ENCODE measurements around the gene ANKFN1. TPM values are rescaled to one million over a fixed set of nuclear protein-coding genes. Genes with fewer than 3 reads are reported as not detected.
"Not testable (repeated sequence)": the region's sequence is repeated elsewhere in the genome, so short reads cannot be mapped to it uniquely, and the experiment has no call there.

ANKFN1 gene
- total and polyA plus RNA-seq, 5 experiments from 2014 or later, result not detected

DNA sequence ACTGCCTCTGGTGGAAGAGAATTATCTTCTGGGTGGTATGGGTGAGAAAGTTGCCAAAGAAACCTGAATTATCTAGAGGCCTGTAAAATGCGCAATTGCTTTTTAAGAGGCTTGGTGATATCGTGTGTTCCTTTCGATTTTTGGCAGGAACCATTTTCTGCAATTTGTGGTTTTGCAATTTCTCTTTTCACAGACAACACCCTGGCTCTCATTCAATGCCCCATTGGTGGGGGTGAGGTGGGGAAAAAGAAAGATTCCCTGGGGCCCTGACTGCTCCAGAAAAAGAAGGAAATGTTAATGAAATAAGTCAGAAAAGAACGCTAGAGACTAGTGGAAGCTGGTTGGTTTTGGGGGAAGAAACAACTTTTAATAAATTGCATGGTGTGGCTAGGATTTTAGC is 77.4 kb downstream of the ANKFN1 start:
- no peaks in the 10 kb centered on the region for H3K36me3 Mint-ChIP-seq
- H3K27me3 Mint-ChIP-seq, result peaks cover 0 to 3% (median 2%) of the 10 kb centered on the region in 5 donors
- POLR2A ChIA-PET, result no interaction called here
- H3K9me3 Mint-ChIP-seq, result peaks cover 0 to 9% (median 0%) of the 10 kb centered on the region in 9 donors
- H3K27ac Mint-ChIP-seq, result no peak overlapping the region
- no peaks in the 10 kb centered on the region for H3K4me1 Mint-ChIP-seq
- no peak overlapping the region for H3K4me3 Mint-ChIP-seq
- DNase-seq (no peak), ATAC-seq (no peak)

DNA sequence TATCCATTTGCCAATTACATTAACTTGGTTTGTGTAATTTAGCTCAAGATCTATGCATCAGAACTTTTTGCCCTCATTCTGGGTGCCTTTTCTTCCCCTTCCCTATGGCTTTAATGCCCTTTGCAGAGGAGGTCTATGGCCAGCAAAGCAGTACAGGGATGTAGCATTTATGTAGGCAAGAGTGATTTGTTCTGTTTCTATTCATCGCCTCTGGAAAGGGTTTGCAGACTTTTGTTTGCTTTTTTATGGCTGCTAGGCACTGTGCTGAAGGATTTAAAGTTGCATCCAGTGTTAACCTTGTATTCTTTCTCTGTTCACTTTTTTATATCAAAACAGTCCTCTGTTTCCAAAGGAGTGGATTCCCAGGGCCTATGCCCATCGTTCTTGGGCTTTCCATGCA is 78.0 kb downstream of the ANKFN1 start:
- H3K9me3 Mint-ChIP-seq, result peaks cover 0 to 9% (median 0%) of the 10 kb centered on the region in 9 donors
- no peak overlapping the region for H3K27ac Mint-ChIP-seq
- no peaks in the 10 kb centered on the region for H3K4me1 Mint-ChIP-seq
- no peak for ATAC-seq
- H3K36me3 Mint-ChIP-seq, result no peaks in the 10 kb centered on the region
- DNase-seq, result no peak
- POLR2A ChIA-PET, result no interaction called here
- no peak overlapping the region for H3K4me3 Mint-ChIP-seq
- H3K27me3 Mint-ChIP-seq, result peaks cover 0 to 8% (median 4%) of the 10 kb centered on the region in 5 donors

DNA sequence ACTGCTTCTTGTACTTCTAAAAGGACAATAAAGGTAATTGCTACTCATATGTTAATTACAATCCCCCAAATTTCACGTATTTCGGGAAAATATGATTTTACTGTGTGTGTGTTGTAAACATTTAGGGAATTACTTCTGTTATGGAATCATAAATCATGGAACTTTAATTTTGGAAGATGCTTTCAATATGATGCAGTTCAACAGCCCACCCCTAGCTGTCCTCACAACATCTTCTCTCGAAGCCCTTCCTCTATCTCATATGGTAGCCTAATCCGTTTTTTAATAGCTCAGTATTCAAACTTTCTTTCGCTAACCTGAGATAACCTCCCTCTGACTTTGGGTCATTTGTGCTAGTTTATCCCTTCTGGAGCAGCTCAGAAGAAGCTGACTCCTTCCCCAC is 78.4 kb downstream of the ANKFN1 start:
- H3K4me3 Mint-ChIP-seq, result no peak overlapping the region
- H3K27me3 Mint-ChIP-seq, result peaks cover 0 to 9% (median 6%) of the 10 kb centered on the region in 5 donors
- H3K4me1 Mint-ChIP-seq, result no peaks in the 10 kb centered on the region
- no peak overlapping the region for H3K27ac Mint-ChIP-seq
- DNase-seq (no peak), ATAC-seq (no peak)
- POLR2A ChIA-PET, result no interaction called here
- H3K9me3 Mint-ChIP-seq, result peaks cover 0 to 9% (median 0%) of the 10 kb centered on the region in 9 donors
- peaks cover 0 to 2% (median 0%) of the 10 kb centered on the region in 3 donors for H3K36me3 Mint-ChIP-seq

DNA sequence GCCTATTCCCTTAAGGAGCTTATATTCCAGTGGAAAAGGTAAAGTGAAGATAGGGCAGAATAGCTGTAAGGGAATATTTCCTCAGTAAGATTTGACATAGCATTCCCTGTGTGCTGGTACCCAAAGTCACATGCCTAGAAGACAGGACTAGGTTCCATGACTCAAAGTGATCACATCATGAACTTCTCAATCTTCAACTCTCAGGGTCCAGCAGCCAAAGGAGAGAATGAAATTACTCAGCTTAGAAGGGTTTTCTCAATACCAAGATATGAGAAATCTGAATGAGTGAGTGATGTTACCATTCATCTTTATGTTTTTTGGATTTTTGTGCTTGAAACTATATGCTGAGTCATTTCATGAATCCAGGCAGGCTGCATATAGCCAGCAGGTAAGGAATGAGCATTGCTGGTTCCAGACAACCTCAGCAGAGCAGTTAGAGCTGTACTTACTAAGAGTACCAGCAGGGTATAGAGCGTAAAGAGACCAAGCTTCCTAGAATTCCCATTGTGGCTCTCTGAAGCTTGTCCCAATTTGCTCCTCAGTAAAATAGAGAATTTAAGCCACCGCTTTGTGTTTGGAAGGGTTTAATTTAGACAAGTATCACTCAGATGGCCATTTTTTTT is 91.1 kb downstream of the ANKFN1 start:
- no peak for DNase-seq
- Mint-ChIP-seq H3K9me3 (no peaks in the 10 kb centered on the region), H3K36me3 (no peaks in the 10 kb centered on the region), H3K4me3 (no peak overlapping the region), H3K4me1 (no peaks in the 10 kb centered on the region), H3K27me3 (peaks cover 6 to 21% (median 6%) of the 10 kb centered on the region in 5 donors), H3K27ac (no peak overlapping the region)
- no peak for ATAC-seq
- POLR2A ChIA-PET, result no interaction called here

DNA sequence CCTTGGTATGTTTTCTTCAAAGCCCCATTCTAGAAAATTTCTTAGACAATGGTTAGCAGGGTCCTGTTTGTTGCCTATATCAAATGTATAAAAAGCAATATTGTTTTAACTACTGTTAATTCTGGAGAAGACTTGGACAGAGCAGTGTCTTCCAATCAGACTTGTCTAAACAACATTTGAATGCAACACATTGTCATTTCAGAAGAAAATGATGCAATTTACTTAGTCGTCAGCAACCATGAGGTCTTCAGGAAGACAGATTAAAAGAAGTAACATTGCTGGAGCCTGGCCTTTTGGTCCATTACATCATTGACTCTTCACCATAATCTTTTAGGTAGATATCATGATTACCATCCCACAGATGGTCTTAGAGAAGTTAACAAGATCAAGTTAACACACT is 94.5 kb downstream of the ANKFN1 start:
- no peak for DNase-seq
- no peak overlapping the region for H3K4me3 Mint-ChIP-seq
- no peaks in the 10 kb centered on the region for H3K36me3 Mint-ChIP-seq
- H3K27ac Mint-ChIP-seq, result no peak overlapping the region
- no peak for ATAC-seq
- H3K27me3 Mint-ChIP-seq, result peaks cover 4 to 19% (median 6%) of the 10 kb centered on the region in 5 donors
- POLR2A ChIA-PET, result no interaction called here
- no peaks in the 10 kb centered on the region for H3K9me3 Mint-ChIP-seq
- no peaks in the 10 kb centered on the region for H3K4me1 Mint-ChIP-seq

DNA sequence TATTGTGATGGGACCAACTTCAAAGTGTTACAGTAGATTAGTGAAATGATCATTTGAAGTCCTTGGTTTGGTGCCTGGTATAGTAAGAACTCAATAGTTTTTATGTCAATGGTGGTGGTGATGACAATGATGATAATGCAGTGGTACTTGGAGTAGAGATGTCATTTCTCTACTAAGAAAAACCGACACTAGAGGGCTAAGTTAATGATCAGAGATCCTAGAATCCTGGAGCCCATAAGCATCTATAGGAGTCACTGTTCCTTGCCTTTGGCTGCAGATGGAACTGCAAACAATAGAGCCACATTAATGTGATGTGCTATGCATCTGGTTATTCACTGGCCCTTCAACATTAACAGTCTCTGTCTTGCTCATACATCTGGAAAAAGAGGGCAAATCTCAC is 103.8 kb downstream of the ANKFN1 start:
- Mint-ChIP-seq H3K4me3 (no peak overlapping the region), H3K9me3 (no peaks in the 10 kb centered on the region), H3K27ac (no peak overlapping the region), H3K27me3 (peaks cover 0 to 4% (median 0%) of the 10 kb centered on the region in 5 donors), H3K4me1 (no peaks in the 10 kb centered on the region), H3K36me3 (no peaks in the 10 kb centered on the region)
- ATAC-seq (no peak), DNase-seq (no peak)
- POLR2A ChIA-PET, result no interaction called here

DNA sequence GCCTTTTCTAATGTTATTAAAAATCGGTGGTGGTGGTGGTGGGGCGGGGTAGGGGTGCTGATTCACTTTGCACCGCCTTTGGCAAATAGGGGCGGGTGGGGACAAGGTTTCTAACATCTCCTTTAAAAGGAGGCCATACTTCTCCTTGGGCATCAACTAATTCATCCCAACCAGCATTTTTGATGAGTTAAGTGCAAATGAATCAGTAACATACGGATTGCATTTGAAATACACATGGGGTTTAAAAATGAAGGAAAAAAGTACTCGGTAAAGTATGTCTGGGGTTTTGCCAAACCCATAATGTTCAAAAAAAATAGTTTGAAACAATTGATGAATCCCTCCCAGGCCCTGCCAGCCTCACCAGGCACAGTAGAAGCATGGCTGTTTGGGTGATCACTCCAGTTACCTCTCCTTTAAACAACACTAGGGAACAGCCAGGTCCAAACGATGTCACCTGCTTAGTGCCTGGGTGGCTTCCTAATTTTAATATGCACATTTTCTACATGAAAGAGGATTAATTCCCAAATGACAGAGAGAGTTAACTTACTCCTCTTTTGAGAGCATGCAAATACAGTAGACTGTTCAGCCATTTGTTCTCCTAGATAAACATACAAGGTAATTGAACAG is 107.2 kb downstream of the ANKFN1 start:
- H3K27ac Mint-ChIP-seq, result no peak overlapping the region
- POLR2A ChIA-PET, result no interaction called here
- no peaks in the 10 kb centered on the region for H3K9me3 Mint-ChIP-seq
- H3K36me3 Mint-ChIP-seq, result no peaks in the 10 kb centered on the region
- peaks cover 0 to 9% (median 2%) of the 10 kb centered on the region in 5 donors for H3K27me3 Mint-ChIP-seq
- no peak overlapping the region for H3K4me3 Mint-ChIP-seq
- DNase-seq (no peak), ATAC-seq (no peak)
- H3K4me1 Mint-ChIP-seq, result no peaks in the 10 kb centered on the region

DNA sequence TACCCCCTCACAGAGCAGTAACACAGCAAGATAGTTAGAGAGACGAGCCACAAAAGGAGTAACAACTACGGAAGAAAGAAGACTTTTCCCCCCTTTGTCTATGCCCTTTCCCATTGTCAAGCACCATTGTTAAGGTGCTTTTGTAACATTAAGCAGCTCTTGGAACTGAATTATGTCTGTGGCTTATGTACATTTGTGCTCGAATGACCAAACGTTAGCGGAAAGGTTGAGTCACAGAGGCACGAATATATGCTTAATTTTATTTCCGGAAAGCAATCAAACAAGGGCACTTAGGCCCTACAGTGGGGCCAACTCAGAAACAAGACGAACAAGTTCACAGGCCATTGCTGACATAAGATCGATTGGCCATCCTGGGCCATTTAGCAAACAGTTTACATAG is 109.5 kb downstream of the ANKFN1 start:
- Mint-ChIP-seq H3K9me3 (peaks cover 0 to 3% (median 0%) of the 10 kb centered on the region in 9 donors), H3K4me3 (no peak overlapping the region), H3K36me3 (no peaks in the 10 kb centered on the region), H3K27ac (no peak overlapping the region), H3K4me1 (no peaks in the 10 kb centered on the region), H3K27me3 (peaks cover 0 to 9% (median 2%) of the 10 kb centered on the region in 5 donors)
- ATAC-seq, result no peak
- DNase-seq, result no peak
- POLR2A ChIA-PET, result no interaction called here

DNA sequence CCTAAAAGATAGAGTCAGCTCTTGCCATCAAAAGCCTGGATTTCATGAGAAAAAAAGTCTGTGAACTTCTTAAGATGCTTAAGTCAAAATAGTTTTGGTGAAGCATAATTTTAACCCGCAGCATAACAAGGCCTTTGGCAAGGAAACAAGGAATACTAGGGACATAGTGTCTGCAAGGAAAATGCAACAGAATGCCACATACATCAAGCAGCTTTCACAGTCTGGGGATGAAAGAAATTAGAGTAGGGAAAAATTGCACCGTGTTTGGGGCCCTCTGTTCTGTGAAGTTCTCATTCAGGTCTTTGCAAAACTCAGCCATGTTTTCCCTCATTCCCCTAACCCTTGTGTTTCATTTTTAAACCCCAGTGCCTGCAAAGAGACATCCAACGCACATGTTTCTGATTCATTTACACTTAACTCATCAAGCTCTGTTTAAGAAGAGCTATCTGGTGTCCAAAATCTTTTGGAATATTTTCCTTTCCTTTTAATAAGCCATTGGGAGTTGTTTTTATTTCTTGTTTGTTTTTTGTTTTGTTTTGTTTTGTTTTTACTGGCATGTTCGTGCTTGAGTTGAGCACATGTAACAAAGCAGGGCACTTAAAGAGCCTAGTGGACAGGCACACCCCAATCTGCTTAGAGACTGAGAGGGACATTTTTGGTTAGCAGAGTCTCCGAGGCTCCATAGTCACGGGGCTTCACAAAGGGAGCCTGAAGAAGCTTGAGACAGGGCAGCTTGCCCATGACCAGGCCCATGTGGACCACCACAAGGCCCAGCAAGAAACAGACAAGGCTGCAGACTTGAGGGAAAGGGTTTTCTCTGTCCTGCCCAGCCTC is 116.5 kb downstream of the ANKFN1 start:
- no peak for DNase-seq

DNA sequence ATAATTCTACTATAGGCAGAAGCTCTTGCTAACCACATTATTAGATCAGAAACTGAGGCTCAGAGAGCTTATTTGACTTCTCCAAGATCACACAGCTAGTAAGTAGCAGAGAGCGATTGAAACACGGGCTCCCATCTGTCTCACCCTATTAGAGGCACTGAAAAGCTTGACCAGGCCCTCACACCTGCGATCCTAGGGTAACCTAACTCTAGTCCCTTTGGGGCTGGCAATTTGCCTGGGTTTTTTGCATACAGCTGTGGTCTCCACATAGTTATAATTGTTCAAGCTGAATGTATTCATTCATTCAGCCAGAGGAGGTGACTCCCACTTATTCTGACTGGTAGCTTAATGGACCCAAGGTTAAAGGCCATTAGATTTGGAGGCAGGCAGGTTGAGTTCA is 121.2 kb downstream of the ANKFN1 start:
- no peak overlapping the region for H3K27ac Mint-ChIP-seq
- H3K36me3 Mint-ChIP-seq, result no peaks in the 10 kb centered on the region
- POLR2A ChIA-PET, result no interaction called here
- ATAC-seq (no peak), DNase-seq (no peak)
- H3K27me3 Mint-ChIP-seq, result peaks cover 0 to 12% (median 1%) of the 10 kb centered on the region in 5 donors
- H3K9me3 Mint-ChIP-seq, result no peaks in the 10 kb centered on the region
- no peaks in the 10 kb centered on the region for H3K4me1 Mint-ChIP-seq
- no peak overlapping the region for H3K4me3 Mint-ChIP-seq

More for the DNA sequence above, 116.5 kb downstream of the ANKFN1 start:
- no peaks in the 10 kb centered on the region for H3K4me1 Mint-ChIP-seq
- no peaks in the 10 kb centered on the region for H3K36me3 Mint-ChIP-seq
- no peaks in the 10 kb centered on the region for H3K27me3 Mint-ChIP-seq
- POLR2A ChIA-PET, result no interaction called here
- no peak overlapping the region for H3K27ac Mint-ChIP-seq
- H3K9me3 Mint-ChIP-seq, result peaks cover 0 to 3% (median 0%) of the 10 kb centered on the region in 9 donors
- no peak overlapping the region for H3K4me3 Mint-ChIP-seq
- no peak for ATAC-seq

DNA sequence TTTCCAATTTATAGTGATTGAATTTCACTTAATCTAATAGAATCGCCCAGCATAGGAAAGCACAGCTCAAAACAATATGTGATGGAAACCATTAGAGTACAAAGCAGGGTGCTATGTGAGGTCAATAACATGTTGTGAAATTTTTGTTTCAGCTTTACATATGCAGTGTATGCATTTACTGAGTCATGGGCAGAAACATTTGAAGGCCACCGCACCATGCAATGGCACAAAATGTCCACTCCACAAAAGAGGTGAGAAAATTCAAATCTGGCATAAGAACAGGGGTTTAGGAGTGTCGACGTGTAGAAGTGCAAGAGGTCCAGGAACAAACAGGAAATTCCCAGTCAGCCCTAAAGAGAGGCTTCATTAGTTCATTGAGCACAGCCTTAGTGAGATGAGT is 131.2 kb downstream of the ANKFN1 start:
- no peak overlapping the region for H3K4me3 Mint-ChIP-seq
- POLR2A ChIA-PET, result no interaction called here

DNA sequence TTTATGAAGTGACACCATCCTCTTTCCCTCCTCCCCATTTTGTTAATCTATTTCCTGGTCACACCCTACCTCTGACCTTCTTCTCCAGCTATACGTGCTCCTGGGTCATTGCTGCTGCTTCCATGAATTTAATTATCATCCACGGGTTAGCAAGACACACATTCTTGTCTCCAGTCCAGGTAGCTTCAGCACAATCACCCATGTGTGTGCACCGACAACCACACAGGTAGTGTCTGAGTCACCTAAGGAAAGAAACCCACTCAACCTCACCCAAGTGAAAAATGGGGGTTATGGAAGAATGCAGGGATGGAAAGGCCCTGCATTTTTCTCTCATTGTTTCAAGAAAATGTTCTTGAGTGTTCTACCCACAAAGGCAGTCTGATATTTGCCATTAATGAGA is 135.5 kb downstream of the ANKFN1 start:
- H3K36me3 Mint-ChIP-seq, ATAC-seq, H3K27ac Mint-ChIP-seq, H3K4me3 Mint-ChIP-seq, H3K9me3 Mint-ChIP-seq, POLR2A ChIA-PET, H3K27me3 Mint-ChIP-seq, DNase-seq: not testable (repeated sequence)
- H3K4me1 Mint-ChIP-seq, result peaks cover 7 to 14% (median 13%) of the 10 kb centered on the region in 4 donors

More for the DNA sequence above, 131.2 kb downstream of the ANKFN1 start:
- Mint-ChIP-seq H3K27me3 (peaks cover 0 to 2% (median 0%) of the 10 kb centered on the region in 5 donors), H3K9me3 (no peaks in the 10 kb centered on the region), H3K4me1 (no peaks in the 10 kb centered on the region), H3K27ac (no peak overlapping the region), H3K36me3 (no peaks in the 10 kb centered on the region)
- ATAC-seq (no peak), DNase-seq (no peak)

DNA sequence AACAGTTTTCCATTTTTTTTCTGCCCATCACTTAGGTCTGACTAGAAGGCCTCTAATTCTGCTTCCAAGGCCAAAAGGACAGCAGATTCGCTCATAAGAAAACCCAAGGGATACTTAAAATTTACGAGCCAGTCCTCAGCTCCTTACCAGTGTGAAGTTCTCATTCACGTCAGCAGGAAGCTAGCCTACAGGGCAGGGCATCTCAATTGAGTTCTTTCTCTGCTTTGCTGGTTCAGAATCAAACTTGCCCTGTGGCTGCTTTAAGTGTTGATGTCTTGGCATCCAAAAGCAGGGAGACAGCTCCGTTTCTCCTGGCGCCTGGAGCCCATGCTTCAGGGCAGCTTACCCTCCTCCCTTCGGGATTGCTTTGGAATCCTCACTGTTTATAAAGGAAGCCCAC is 136.0 kb downstream of the ANKFN1 start:
- POLR2A ChIA-PET, result no interaction called here
- Mint-ChIP-seq H3K27me3 (peaks cover 0 to 3% (median 0%) of the 10 kb centered on the region in 5 donors), H3K36me3 (no peaks in the 10 kb centered on the region), H3K4me1 (peaks cover 7 to 14% (median 13%) of the 10 kb centered on the region in 4 donors), H3K27ac (no peak overlapping the region), H3K4me3 (no peak overlapping the region), H3K9me3 (no peaks in the 10 kb centered on the region)
- DNase-seq, result no peak
- ATAC-seq, result no peak
